ENCODE results near the gene TMEM179. TPM values are rescaled to one million over a fixed set of nuclear protein-coding genes. Genes with fewer than 3 reads are reported as not detected.

The TMEM179 gene
- total and polyA plus RNA-seq, 2 donors (not counting 1 experiment from before 2014, with no cell fraction given) = not detected

DNA sequence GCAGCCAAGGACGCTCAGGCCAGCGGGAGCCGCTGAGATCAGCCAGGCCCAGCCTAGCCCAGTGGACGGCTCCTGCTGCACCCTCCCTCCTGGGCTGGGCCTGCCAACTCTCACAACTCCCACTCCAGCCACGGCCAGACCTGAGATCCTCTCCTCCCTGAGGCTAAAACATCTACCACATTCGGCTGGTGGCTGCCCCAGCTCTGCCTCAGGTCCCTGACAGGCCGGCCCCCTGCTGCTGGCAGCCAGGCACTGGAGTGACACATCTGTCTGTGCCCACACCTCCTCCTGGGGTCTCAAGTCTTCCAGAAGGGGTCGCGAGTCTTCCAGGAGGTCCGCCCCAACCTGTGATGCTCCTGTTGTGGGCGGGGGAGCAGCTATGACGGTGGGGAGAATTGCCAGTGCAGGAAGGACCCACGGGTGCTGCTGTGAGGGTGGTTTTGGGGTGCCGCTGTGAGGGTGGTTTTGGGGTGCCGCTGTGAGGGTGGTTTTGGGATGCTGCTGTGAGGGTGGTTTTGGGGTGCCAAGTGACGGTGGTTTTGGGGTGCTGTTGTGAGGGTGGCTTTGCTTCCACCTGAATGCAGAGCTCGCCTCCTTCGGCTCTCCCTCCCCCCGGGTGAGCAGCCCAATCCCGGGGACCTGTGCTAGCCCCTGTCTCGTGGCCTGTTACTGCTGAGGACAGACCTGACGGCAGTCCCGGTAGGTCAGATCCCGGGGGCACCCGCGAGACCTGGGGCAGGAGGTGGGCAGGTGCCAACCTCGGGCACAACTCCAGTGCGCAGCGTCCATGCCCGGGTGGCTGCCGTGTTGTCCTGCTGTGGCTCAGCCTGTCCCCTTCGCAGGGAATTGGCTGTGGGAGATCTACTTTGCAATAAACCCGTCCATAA, 52.5 kb downstream of the TMEM179 start:
- H3K9ac ChIP-seq (ENCODE audit: low read length) = no peak overlapping the region
- ATAC-seq (ENCODE audit: low read depth) = no peak

More for the DNA sequence above, 52.5 kb downstream of the TMEM179 start:
- Histone ChIP-seq H3K36me3 (replicated peaks in 1 of 2; ENCODE audit: control extremely low read depth in 1 of 2, control insufficient read depth in 1 of 2, extremely low read depth in 1 of 2, insufficient read depth in 2 of 2, low read length in 1 of 2) (no peaks in the 10 kb centered on the region), H3K79me2 (ENCODE audit: control insufficient read depth, insufficient read depth, low read length) (no peaks in the 10 kb centered on the region), H3K4me1 (ENCODE audit: control insufficient read depth in 2 of 2, insufficient read depth in 2 of 2, low read length in 2 of 2) (no peaks in the 10 kb centered on the region), H2AFZ (ENCODE audit: insufficient read depth, low read depth, low read length, poor library complexity, severe bottlenecking) (no peak overlapping the region), H3K4me2 (replicated peaks; ENCODE audit: low read depth, low read length, poor library complexity, severe bottlenecking) (no peak overlapping the region), H3K27me3 (replicated peaks in 1 of 4; ENCODE audit: control extremely low read depth in 1 of 4, control insufficient read depth in 3 of 4, insufficient read depth in 4 of 4, low read length in 3 of 4) (peaks cover 0 to 3% (median 0%) of the 10 kb centered on the region in 4 experiments), H3K27ac (ENCODE audit: low read length in 2 of 2) (no peak overlapping the region), H3K9me3 (ENCODE audit: control extremely low read depth in 1 of 3, control insufficient read depth in 2 of 3, insufficient read depth in 1 of 3, low read length in 2 of 3) (peaks cover 0 to 9% (median 0%) of the 10 kb centered on the region in 3 donors), H4K20me1 (ENCODE audit: control insufficient read depth, insufficient read depth, low read length, poor library complexity, severe bottlenecking) (no peaks in the 10 kb centered on the region), H3K4me3 (ENCODE audit: control extremely low read depth in 1 of 5, extremely low read depth in 1 of 5, insufficient read depth in 1 of 5, low read depth in 2 of 5, low read length in 4 of 5) (no peak overlapping the region)
- no peak for TF ChIP-seq CTCF (IDR thresholded peaks at IDR 0.05)
- TF ChIP-seq EZH2 (IDR thresholded peaks at IDR 0.05; ENCODE audit: borderline replicate concordance, insufficient read depth, low read depth, low read length, poor library complexity, severe bottlenecking) = no peak
- H3K4me1 Mint-ChIP-seq = no peaks in the 10 kb centered on the region
- H3K27ac Mint-ChIP-seq = no peak overlapping the region
- intact Hi-C loops (cut with micrococcal nuclease) = no loop called here
- peaks cover 15% of the 10 kb centered on the region for H3K27me3 Mint-ChIP-seq
- no peak for DNase-seq
- CTCF ChIA-PET = no interaction called here
- H3K9me3 Mint-ChIP-seq (ENCODE audit: insufficient read depth) = peaks cover 2% of the 10 kb centered on the region
- POLR2A ChIA-PET = no interaction called here
- WGBS (ENCODE audit: insufficient coverage) = 84% methylated on average over 33 of the region's 33 CpGs
- H3K4me3 Mint-ChIP-seq = no peak overlapping the region

Measured in B cell (primary cell).